Kidney (tissue), 14 donors: ENCODE results near the gene NTSR1. TPM values are rescaled to one million over a fixed set of nuclear protein-coding genes. Genes with fewer than 3 reads are reported as not detected.

Experiments
- DNase-seq, 5 donors: peaks; one replicate each; pipeline ENCODE4 v3.0.0-alpha.2; 2013 to 2020
- FAIRE-seq: peaks from 2 replicates; lab custom pipeline; 2012; peaks lifted over from hg19 to GRCh38; lab: Jason Lieb, UNC
- H3K27ac ChIP-seq, 2 donors: one replicate each; pipeline ENCODE4 v1.7.0; 2013; ENCODE audit warnings: low read depth in 2 of 2, low read length in 2 of 2, inconsistent platforms in 1 of 2
- H3K27me3 ChIP-seq: one replicate; pipeline ENCODE4 v1.7.1; 2013; ENCODE audit warnings: low read length, inconsistent platforms; ENCODE audit not compliant: control insufficient read depth, insufficient read depth
- H3K36me3 ChIP-seq, 3 donors: one replicate each; pipeline versions ENCODE4 v1.7.0 to v1.7.1; 2013; ENCODE audit warnings: low read length in 3 of 3, control low read depth in 1 of 3, inconsistent platforms in 1 of 3; ENCODE audit not compliant: insufficient read depth in 3 of 3, control insufficient read depth in 2 of 3
- H3K4me1 ChIP-seq, 3 donors: one replicate each; pipeline versions ENCODE4 v1.7.0 to v1.7.1; 2013; ENCODE audit warnings: low read length in 3 of 3, inconsistent platforms in 1 of 3, low read depth in 1 of 3; ENCODE audit not compliant: control insufficient read depth in 2 of 3, insufficient read depth in 2 of 3
- H3K4me3 ChIP-seq, 3 donors: one replicate each; pipeline versions ENCODE4 v1.7.0 to v1.8.1; 2013; ENCODE audit warnings: low read length in 3 of 3, control low read depth in 1 of 3, inconsistent platforms in 1 of 3
- H3K9ac ChIP-seq, 3 donors: one replicate each; pipeline versions ENCODE4 v1.7.0 to v1.7.1; 2013; ENCODE audit warnings: low read length in 3 of 3, control low read depth in 1 of 3, inconsistent platforms in 1 of 3
- H3K9me3 ChIP-seq, 3 donors: one replicate each; pipeline versions ENCODE4 v1.7.0 to v1.7.1; 2013; ENCODE audit warnings: low read length in 3 of 3, control low read depth in 1 of 3, inconsistent platforms in 1 of 3; ENCODE audit not compliant: control insufficient read depth in 2 of 3, insufficient read depth in 1 of 3
- intact Hi-C: fragments of 100-400 bp; cut with DNase I; formaldehyde crosslinking; loops from one replicate; pipeline ENCODE4 v1.11.1; 2022
- polyA plus RNA-seq: library from polyadenylated mRNA; stranded (reverse); fragments of 350-450 nt; fragmentation: Illumina TruSeq; extraction: RNeasy Lipid Tissue Mini Kit (QIAGEN cat#74804); gene quantifications from one replicate; pipeline ENCODE4 v1.2.3, GENCODE V29; 2014; ENCODE audit warnings: low read depth, low replicate concordance; ENCODE audit not compliant: insufficient read depth
- total RNA-seq: library from RNA; stranded (reverse); fragmentation: NEBNext Ultra II Directional; extraction: Animal tissue kit (Norgen Biotek cat#: 25700); gene quantifications from one replicate; pipeline ENCODE4 v1.2.1, GENCODE V29; 2021
- TF ChIP-seq, protein P1 (sequence below): IDR thresholded peaks from 3 replicates; pipeline ENCODE4 v1.5.1; 2012; ENCODE audit warnings: mild to moderate bottlenecking, moderate library complexity, borderline replicate concordance; ENCODE audit not compliant: insufficient read depth; ENCODE audit errors: extremely low read depth
- donor health status: control.
- donor health status: control.
- donor health status: control.
- donor health status: control.
- donor health status: control.
- donor health status: DM: yes; HTN: yes; CAD: no.
- donor health status: Normal renal cell carcinoma (clear cell type).

The NTSR1 gene
- total and polyA plus RNA-seq, 2 donors from 2014 or later = 0.09 TPM; not detected in 1

DNA sequence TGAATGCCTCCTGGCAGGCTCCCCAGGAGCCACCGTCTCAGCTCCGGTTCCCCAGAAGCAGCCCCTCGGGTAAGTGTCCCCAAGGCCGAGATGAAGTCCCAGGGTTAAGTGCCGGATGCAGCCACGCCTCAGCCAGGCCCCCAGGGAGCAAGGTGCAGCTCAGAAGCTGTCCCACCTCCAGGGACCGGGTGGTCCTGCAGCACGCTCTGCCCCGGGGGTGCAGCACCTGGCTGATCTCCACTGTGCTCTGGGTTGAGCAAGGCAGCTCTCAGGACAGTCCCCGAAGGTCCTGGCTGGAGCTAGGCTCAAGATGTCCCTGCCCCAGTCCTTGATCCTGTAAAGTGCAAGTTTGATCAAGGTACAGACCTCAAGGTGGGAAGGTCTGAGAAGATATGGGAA, 15.1 kb upstream of the NTSR1 start:
- no peak overlapping the region for H3K4me3 ChIP-seq
- FAIRE-seq (no peak), DNase-seq (no peak)
- H3K4me1 ChIP-seq = no peaks in the 10 kb centered on the region
- no peaks in the 10 kb centered on the region for H3K36me3 ChIP-seq
- H3K9ac ChIP-seq = no peak overlapping the region
- H3K9me3 ChIP-seq = no peaks in the 10 kb centered on the region
- H3K27ac ChIP-seq = no peak overlapping the region
- H3K27me3 ChIP-seq = no peaks in the 10 kb centered on the region
- intact Hi-C loops = no loop called here
- TF ChIP-seq, protein P1, sequence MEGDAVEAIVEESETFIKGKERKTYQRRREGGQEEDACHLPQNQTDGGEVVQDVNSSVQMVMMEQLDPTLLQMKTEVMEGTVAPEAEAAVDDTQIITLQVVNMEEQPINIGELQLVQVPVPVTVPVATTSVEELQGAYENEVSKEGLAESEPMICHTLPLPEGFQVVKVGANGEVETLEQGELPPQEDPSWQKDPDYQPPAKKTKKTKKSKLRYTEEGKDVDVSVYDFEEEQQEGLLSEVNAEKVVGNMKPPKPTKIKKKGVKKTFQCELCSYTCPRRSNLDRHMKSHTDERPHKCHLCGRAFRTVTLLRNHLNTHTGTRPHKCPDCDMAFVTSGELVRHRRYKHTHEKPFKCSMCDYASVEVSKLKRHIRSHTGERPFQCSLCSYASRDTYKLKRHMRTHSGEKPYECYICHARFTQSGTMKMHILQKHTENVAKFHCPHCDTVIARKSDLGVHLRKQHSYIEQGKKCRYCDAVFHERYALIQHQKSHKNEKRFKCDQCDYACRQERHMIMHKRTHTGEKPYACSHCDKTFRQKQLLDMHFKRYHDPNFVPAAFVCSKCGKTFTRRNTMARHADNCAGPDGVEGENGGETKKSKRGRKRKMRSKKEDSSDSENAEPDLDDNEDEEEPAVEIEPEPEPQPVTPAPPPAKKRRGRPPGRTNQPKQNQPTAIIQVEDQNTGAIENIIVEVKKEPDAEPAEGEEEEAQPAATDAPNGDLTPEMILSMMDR = no peak

DNA sequence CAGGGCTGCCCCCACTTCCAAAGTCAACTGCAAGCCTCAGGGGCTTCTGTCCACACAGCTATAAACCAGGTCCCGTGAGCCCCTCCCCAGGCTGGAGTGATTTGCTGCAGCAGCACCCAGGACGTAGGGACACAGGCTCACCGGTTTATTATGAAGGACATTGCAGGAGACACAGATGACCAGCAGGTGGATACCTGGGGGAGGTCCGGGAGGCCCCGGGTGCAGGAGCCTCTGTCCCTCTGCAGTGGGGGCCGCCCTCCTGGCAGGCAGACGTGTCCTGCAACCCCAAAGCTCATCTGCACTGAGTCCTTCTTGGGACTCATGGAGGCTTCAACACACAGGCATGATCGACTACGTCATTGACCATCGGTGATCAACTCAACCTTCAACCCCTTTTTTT, 14.5 kb upstream of the NTSR1 start:
- Histone ChIP-seq H3K9ac (no peak overlapping the region), H3K9me3 (no peaks in the 10 kb centered on the region), H3K4me3 (no peak overlapping the region), H3K27ac (no peak overlapping the region), H3K36me3 (no peaks in the 10 kb centered on the region), H3K4me1 (no peaks in the 10 kb centered on the region), H3K27me3 (no peaks in the 10 kb centered on the region)
- intact Hi-C loops = no loop called here
- no peak for FAIRE-seq
- TF ChIP-seq, protein P1 = no peak
- DNase-seq = no peak

DNA sequence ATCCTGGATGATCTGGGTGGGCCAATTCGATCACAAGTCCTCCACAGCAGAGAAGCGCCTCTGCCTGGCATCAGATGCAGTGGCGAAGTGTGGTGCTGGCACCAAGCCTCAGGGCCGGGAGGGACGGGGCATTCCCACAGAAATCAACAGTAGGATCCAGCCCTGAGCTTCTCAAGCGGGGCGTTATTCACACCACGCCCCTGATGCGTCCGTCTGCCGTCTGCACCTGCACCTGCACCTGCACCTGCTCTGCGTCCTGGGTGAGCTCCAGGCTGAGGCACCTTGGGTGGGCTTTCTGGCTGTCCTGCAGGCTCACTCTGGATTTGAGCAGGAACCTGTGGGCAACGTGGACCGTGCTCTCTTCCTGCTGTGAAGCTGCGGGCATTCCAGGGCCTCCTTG, 13.8 kb upstream of the NTSR1 start:
- H3K27me3 ChIP-seq = no peaks in the 10 kb centered on the region
- H3K9ac ChIP-seq = no peak overlapping the region
- no peak overlapping the region for H3K4me3 ChIP-seq
- FAIRE-seq (no peak), DNase-seq (no peak)
- TF ChIP-seq, protein P1 = no peak
- no peak overlapping the region for H3K27ac ChIP-seq
- no peaks in the 10 kb centered on the region for H3K36me3 ChIP-seq
- intact Hi-C loops = no loop called here
- H3K9me3 ChIP-seq = no peaks in the 10 kb centered on the region
- no peaks in the 10 kb centered on the region for H3K4me1 ChIP-seq
